Measurements from ENCODE around the gene NFKBIL1. TPM values are rescaled to one million over a fixed set of nuclear protein-coding genes. Genes with fewer than 3 reads are reported as not detected.

NFKBIL1 gene
- total RNA-seq, 1 donor from 2014 or later, result 28.6 TPM

- no peak for DNase-seq (ENCODE audit: low spot score)
Observed at GRCh38 chr6:31534521-31535040, 12.8 kb upstream of the NFKBIL1 start.

DNA sequence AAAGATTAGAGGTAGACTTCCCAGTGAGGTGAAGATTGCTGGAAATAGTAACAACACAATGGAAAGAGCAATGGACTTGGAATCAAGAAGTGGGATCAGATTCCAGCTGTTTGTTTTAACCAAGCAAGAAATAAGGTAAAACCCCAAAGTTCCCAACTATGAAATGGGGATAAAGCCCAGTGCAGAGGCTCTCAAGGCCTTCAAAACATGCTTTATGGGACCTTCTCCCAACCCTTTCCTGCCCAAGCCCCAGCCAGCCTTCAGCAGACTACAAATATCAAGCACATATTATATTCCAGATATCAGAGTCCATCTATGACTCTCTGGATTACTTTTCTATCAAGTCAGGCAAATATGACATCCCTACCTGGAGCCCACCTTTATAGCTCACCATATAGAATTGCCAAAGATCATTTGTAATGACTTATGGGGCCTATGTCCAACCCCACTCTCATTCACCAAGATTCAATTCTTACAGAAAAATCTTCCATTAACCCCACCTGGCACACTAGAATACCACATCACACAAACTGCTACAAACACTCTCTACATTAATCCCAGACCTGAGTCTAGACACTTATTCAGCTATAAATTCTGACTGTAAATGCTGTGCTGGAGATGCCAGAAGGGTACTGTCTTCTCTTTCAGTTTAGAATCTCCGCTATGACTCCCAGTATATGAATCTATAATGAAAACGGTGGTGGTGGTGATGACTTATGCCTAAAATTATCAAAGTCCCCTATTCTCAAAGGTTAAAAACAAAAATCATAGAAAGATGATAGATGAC is 11.7 kb upstream of the NFKBIL1 start:
- no peak for DNase-seq (ENCODE audit: low spot score)

DNA sequence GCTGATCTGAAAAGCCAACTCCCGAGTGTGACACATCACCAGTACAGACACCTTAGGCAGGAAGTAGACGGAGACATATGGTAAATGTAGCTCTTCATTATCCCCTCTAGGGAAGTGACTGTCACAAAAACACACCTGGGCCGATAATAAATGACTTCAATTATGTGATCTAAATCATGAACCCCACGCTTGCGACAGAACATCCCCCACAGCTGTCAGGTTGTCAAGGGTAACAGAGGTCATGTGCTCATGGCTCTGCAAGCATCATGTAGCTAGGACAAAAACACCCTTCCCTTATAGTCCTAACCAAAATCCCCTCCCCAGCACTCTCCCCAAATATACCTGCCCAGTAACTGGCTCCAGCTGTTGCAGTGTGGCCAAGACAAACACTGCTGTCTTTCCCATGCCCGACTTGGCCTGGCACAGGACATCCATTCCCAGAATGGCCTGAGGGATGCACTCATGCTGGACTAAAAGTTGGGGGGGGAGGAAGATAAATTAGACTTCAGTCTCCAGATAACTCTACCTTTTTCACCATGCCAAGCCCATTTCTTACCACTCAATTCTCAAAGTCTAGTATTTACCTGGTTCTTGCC is 8.5 kb upstream of the NFKBIL1 start:
- DNase-seq (ENCODE audit: low spot score), result no peak

GRCh38 chr6:31540640-31541039 is 6.8 kb upstream of the NFKBIL1 start:
- no peak for DNase-seq (ENCODE audit: low spot score)

DNA sequence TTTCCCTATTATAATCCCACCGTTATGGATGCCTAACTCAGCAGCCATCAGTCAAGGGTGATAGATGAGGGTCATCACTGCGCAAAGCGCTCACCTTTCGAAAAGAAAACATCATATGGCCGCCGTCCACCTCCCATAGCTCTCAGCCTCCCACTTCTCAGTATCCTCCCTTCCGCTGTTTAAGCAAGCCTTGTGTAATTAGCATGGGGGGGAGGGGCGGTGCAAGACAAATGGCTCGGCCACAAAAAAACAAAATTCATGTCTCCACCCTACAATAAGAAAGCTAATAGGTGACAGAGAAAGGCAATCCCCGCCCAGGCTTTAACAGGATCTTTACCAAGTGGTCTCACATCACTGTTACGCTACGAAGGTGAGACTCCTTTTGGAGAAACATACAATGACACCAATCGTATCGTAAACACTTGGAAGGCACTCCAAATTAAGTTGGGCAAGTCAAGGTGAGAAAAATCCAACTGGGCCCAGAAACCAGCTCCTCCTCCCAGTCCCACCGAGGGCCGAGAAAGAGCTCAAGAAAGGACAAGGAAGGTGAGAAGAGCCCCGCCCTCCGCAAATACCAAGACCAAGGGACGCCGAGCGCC is 6.2 kb upstream of the NFKBIL1 start:
- no peak for DNase-seq (ENCODE audit: low spot score)

DNA sequence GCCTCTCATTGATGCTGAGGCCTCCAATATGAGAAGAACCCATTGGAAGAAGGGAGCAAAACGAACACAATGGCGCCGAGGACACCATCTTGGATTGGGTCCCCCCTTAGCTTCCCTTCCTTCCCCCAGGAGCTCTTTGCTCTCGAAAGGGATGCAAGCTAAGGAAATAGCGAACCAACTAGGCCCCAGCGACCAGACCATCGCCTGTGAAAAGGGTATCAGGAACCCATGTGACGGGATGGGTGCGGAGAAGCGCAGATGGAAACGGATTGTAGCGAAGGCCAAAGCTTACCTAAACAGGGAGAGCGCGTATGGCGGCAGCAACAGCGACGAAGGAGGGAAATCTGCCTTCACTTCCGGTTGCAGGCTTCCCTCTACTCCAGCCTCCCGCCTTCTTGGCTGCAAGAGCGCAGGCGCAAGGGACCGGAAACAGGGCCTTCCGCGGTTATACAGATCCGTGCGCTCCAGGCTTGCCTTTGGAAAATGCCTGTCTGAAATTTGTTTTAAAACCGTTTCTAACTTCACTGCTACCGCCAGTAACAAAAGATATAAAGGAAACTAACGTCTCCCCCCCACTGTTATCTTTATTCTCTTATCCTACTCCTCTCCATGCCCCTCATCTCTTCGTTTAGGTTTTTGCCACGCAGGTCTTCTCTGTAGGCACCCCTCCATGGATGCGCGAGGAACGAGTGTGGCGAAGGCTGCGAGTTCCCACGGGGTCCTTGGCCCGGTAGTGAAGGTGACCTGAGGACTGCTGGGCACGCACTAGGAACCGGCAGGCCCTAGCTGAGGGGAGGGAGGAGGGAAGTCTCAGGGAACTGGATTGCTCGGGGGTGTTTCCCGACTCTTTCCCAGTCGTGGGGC is 5.5 kb upstream of the NFKBIL1 start, which contains the start of gene DDX39B:
Gene DDX39B, minus strand, starts transcription at position 346 of the 864 bp plus-strand sequence. CDS start 1,471 bp downstream, outside the sequence.
- peak; percentile 99 for DNase-seq (ENCODE audit: low spot score)

GRCh38 chr6:31543639-31544038 is 3.8 kb upstream of the NFKBIL1 start:
- no peak for DNase-seq (ENCODE audit: low spot score)

- no peak for DNase-seq (ENCODE audit: low spot score)
Observed at GRCh38 chr6:31544676-31545075, 2.7 kb upstream of the NFKBIL1 start.

GRCh38 chr6:31545291-31545690 is 2.1 kb upstream of the NFKBIL1 start:
- DNase-seq (ENCODE audit: low spot score), result no peak

- DNase-seq (ENCODE audit: low spot score), result peak; percentile 94
Observed at GRCh38 chr6:31546339-31546957, 960 bp upstream of the NFKBIL1 start, which contains the start of gene ATP6V1G2. Gene ATP6V1G2 (minus strand): TSS chr6:31546608. CDS start chr6:31546559, 49 bp downstream.

GRCh38 chr6:31547727-31548543 is 527 bp downstream of the NFKBIL1 start:
- no peak for DNase-seq (ENCODE audit: low spot score)

- no peak for DNase-seq (ENCODE audit: low spot score)
Observed at GRCh38 chr6:31548544-31548873, 1.1 kb downstream of the NFKBIL1 start.

DNA sequence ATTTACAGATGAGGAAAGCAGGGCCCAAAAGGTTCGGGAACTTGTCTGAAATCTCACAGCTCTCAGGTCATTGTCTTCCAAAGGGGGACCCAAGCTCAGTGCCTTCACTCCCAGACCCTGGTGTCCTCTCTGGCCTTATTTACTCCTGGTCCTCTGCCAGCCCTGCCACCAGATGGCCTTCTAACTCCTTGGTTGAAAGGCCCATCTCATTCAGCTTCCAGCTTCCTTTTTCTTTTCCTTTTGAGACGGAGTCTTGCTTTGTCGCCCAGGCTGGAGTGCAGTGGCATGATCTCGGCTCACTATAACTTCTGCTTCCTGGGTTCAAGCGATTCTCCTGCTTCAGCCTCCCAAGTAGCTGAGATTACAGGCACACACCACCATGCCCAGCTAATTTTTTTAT is 4.0 kb downstream of the NFKBIL1 start:
- peak; percentile 43 for DNase-seq (ENCODE audit: low spot score)

DNA sequence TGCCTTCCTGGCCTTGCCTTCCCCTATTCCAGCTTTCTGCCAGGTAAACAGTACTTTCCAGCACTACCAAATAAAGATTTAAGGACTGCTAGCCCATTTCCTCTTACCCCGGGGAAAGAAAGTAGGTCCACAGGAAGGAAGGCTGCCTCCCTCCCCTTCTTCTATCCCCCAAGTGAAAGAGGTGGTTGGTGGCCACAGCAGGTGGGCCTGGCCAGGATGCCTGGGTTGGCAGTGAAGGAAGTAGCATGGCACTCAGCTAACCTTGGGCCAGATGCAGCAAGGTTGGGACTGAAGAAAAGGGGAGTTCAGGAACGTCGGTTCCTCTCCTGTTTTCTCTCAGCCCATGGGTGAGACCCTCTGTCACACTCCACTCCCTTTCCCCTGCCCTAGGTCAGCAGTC is 8.9 kb downstream of the NFKBIL1 start:
- no peak for DNase-seq (ENCODE audit: low spot score)

- no peak for DNase-seq (ENCODE audit: low spot score)
Observed at GRCh38 chr6:31557443-31558317, 10.3 kb downstream of the NFKBIL1 start.

DNA sequence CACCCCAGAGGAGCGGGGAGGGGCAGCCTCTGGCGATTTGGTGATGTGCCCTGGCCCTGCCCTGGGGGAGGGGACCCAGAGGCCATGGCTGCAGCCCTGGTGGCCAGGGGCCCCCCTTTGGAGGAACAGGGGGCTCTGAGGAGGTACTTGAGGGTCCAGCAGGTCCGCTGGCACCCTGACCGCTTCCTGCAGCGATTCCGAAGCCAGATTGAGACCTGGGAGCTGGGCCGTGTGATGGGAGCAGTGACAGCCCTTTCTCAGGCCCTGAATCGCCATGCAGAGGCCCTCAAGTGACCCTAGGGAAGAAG is 10.9 kb downstream of the NFKBIL1 start:
- DNase-seq (ENCODE audit: low spot score), result no peak

- DNase-seq (ENCODE audit: low spot score), result peak; percentile 32
Observed at GRCh38 chr6:31558631-31559500, 11.5 kb downstream of the NFKBIL1 start.

- DNase-seq (ENCODE audit: low spot score), result no peak
Observed at GRCh38 chr6:31559606-31559957, 12.2 kb downstream of the NFKBIL1 start.

Measured in umbilical cord (tissue), 2 donors.